ENCODE measurements around the gene ZNF37A. TPM values are rescaled to one million over a fixed set of nuclear protein-coding genes. Genes with fewer than 3 reads are reported as not detected.

ZNF37A gene
- total and polyA plus RNA-seq, 10 of the 15 experiments (the other 5 are each of a cell fraction or from before 2014, with no cell fraction given), result 3.3 to 24.2 (median 12.1) TPM

DNA sequence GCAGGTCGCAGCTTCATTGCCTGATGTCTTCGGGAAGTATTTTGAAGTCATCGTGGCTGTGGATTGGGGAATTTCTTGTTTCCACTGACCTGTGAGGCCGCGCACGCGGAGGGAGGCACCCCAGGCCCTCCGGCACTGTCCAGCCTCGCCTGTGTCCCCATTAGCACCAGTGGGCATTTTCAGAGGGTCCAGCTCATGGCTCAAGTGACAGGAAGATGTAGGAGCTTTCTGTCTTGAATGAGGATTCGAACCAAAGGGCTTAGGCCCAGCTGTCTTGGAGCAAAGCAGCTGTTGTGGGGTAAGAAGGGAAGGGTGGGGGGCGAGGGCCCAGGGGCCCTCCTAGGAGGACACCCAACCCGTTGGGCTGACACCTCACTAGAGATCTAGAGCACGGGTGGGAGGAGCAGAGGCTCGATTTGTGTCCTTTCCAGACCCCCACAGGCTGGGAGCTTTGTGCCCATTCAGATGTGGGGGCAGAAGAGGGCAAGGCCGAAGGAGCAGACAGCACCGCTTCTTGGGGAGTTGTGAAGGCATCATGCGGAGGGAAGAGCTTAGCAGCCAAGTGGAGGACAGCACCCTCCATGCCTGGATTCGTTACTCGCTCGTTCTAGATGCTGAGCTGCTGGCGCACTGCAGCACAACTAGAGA lies 914 bp downstream of the ZNF37A start:
- POLR2A ChIA-PET, result interaction anchor here (0.6 kb wide), 2 partner anchors 24 to 307 kb away, joined by 3 to 4 read pairs; no protein-coding TSS in a partner anchor

More for the DNA sequence above, 914 bp downstream of the ZNF37A start:
- intact Hi-C loops (cut with micrococcal nuclease; ENCODE audit: unreplicated experiment) (loop anchor here (1.0 to 5.0 kb wide), 4 partner anchors 68 to 238 kb away; partner anchors contain the start of genes ZNF248 and ZNF25), in situ Hi-C loops (cut with MboI) (loop anchor here (5.0 kb wide), 1 partner anchor 238 kb away; the partner anchor contains the start of gene ZNF248)
- H4K20me1 ChIP-seq (ENCODE audit: control insufficient read depth, insufficient read depth), result no peaks in the 10 kb centered on the region
- BruUV-seq (replicated peaks), result no TSS peak
- no peaks in the 10 kb centered on the region for H3K27me3 ChIP-seq (replicated peaks in 1 of 2; ENCODE audit: control insufficient read depth in 2 of 2, insufficient read depth in 2 of 2, low read length in 1 of 2)
- DNase-seq (ENCODE audit: low read depth, low spot score) (no peak), ATAC-seq (peak; percentile 6; the same call in 1 of the 3 replicates), FAIRE-seq (no peak)
- CTCF ChIA-PET, result interaction anchor here (1.0 to 1.3 kb wide), 2 partner anchors 102 to 118 kb away, joined by 3 to 7 read pairs; partner anchors contain the start of gene ZNF25
- RAD21 ChIA-PET (ENCODE audit: unreplicated experiment), result interaction anchor here (2.0 kb wide), 1 partner anchor 120 kb away, joined by 8 read pairs; no protein-coding TSS in a partner anchor
- H3K4me2 ChIP-seq (ENCODE audit: control insufficient read depth, insufficient read depth), result peak overlapping the region; percentile 84
- H3K27ac ChIP-seq (ENCODE audit: control insufficient read depth, insufficient read depth), result peak overlapping the region; percentile 77
- H3K4me1 ChIP-seq (ENCODE audit: control insufficient read depth, insufficient read depth, low read length), result peaks cover 9% of the 10 kb centered on the region; the same call in 1 of the 2 replicates
- peak overlapping the region; percentile 20 for H2AFZ ChIP-seq (ENCODE audit: control insufficient read depth, low read depth, low read length)
- SMC1A ChIA-PET (ENCODE audit: uncharacterized antibody, unreplicated experiment), result interaction anchor here (1.2 to 2.1 kb wide), 2 partner anchors 47 to 118 kb away, joined by 3 to 5 read pairs; partner anchors contain the start of gene ZNF25
- peak overlapping the region; percentile 79 for H3K4me3 ChIP-seq
- H3K9me3 ChIP-seq (replicated peaks; ENCODE audit: control insufficient read depth, insufficient read depth, low read length), result peaks cover 3% of the 10 kb centered on the region
- H3K79me2 ChIP-seq (ENCODE audit: control insufficient read depth, insufficient read depth, low read length), result peaks cover 12% of the 10 kb centered on the region
- TF ChIP-seq, protein P1, sequence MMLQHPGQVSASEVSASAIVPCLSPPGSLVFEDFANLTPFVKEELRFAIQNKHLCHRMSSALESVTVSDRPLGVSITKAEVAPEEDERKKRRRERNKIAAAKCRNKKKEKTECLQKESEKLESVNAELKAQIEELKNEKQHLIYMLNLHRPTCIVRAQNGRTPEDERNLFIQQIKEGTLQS (IDR thresholded peaks at IDR 0.05; ENCODE audit: borderline replicate concordance, extremely low read depth, low read depth, low read length), result no peak
- TF ChIP-seq NR2C1 (IDR thresholded peaks at IDR 0.05) (no peak), SMARCA5 (IDR thresholded peaks at IDR 0.05) (no peak), POLR2AphosphoS5 (IDR thresholded peaks at IDR 0.05; ENCODE audit: low read length) (no peak), SP1 (IDR thresholded peaks at IDR 0.05; ENCODE audit: low read depth, low read length) (no peak)
- TF ChIP-seq, protein P2, sequence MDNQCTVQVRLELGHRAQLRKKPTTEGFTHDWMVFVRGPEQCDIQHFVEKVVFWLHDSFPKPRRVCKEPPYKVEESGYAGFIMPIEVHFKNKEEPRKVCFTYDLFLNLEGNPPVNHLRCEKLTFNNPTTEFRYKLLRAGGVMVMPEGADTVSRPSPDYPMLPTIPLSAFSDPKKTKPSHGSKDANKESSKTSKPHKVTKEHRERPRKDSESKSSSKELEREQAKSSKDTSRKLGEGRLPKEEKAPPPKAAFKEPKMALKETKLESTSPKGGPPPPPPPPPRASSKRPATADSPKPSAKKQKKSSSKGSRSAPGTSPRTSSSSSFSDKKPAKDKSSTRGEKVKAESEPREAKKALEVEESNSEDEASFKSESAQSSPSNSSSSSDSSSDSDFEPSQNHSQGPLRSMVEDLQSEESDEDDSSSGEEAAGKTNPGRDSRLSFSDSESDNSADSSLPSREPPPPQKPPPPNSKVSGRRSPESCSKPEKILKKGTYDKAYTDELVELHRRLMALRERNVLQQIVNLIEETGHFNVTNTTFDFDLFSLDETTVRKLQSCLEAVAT (IDR thresholded peaks at IDR 0.05), result peak; percentile 65; the same call in 1 of the 2 replicates
- TF ChIP-seq, protein P3, sequence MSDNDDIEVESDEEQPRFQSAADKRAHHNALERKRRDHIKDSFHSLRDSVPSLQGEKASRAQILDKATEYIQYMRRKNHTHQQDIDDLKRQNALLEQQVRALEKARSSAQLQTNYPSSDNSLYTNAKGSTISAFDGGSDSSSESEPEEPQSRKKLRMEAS (IDR thresholded peaks at IDR 0.05; ENCODE audit: low read depth, low read length), result no peak
- peaks cover 0 to 16% of the 10 kb centered on the region in 2 experiments; a peak in 2 of 4 replicates for H3K36me3 ChIP-seq (ENCODE audit: control insufficient read depth in 2 of 2, insufficient read depth in 2 of 2, low read length in 1 of 2)
- H3K9ac ChIP-seq (ENCODE audit: control insufficient read depth, insufficient read depth, low read length), result peak overlapping the region; percentile 85
- 52% methylated on average over 20 of the region's 21 CpGs for WGBS (ENCODE audit: insufficient coverage, insufficient replicate concordance, low lambda C conversion rate, missing lambda C conversion rate)

Data from GM12878 (cell line).